GM19351 (cell line): ENCODE results near the gene TXNRD2.

ENCODE experiments used
- ATAC-seq: cut with Tn5 transposase; IDR thresholded peaks from one replicate; pipeline ENCODE4 v1.9.1; 2021; ENCODE audit warnings: mild to moderate bottlenecking, moderate library complexity; ENCODE audit not compliant: unreplicated experiment

TXNRD2 gene

DNA sequence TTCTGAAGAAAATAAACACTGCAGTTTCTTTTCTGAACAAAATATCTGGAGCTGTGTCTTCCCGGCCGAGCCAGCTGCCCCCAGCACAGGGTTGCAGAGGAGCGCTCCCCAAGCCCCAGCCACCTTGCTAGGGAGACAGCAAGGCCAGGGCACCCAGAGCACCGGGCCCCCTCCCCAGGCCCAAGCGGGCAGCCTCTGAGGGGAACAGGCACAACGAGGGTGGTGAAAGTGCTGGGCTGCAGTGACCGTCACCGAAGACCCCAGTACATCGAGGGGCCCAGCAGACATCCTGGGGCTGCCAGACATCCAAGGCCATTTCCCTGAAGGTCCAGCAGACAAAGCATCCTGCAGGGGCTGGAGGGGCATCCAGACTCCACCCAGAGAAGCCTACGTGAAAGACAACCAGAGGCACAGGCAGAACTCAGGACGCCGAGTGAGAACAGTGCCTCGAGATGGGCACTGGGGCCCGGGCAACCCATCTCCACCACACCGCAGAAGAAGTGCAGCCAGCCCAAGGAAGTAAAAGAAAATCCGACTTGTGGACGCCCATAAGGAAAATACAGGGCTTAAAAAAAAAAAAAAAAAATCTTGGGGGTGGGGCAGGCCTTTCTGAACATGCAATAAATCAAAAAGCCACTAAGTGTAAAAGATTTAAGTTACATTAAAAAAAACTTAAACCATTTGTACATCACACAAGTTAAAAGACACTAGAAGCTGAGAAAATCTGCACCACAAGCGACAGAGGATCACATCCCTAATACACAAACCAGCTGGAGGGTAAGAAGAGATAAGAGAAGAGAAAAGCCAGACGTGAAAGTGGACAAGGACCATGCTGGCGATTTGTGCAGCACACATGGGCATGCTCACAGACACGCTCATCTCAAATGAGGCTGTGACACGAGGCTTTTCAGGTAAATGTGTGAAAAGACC, 36.0 kb downstream of the TXNRD2 start:
- no peak for ATAC-seq

GRCh38 chr22:19904935-19905334, 36.7 kb downstream of the TXNRD2 start:
- ATAC-seq = no peak

- ATAC-seq = no peak
Measured at GRCh38 chr22:19904174-19904856, 37.3 kb downstream of the TXNRD2 start.

DNA sequence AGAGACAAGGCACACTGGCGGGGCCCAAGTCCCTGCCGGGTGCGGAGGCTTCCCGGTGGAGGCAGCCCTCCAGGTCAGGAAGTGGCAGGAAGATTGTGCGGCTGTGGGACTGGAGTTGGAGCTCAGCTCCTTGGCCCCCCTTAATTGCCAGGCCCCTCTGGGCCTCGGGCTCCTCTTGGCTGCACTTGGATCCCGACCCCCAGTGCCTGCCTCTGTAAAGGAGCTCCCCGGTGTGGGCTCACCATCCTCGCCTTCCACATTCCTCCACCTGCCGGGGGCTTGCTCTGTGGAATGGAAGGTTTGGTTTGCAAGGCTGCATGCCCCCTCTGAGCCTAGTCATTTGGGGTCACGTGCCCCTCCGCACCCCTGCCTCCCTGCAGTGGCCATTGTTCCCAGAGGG, 38.1 kb downstream of the TXNRD2 start:
- no peak for ATAC-seq

GRCh38 chr22:19903031-19903430, 38.6 kb downstream of the TXNRD2 start:
- no peak for ATAC-seq

DNA sequence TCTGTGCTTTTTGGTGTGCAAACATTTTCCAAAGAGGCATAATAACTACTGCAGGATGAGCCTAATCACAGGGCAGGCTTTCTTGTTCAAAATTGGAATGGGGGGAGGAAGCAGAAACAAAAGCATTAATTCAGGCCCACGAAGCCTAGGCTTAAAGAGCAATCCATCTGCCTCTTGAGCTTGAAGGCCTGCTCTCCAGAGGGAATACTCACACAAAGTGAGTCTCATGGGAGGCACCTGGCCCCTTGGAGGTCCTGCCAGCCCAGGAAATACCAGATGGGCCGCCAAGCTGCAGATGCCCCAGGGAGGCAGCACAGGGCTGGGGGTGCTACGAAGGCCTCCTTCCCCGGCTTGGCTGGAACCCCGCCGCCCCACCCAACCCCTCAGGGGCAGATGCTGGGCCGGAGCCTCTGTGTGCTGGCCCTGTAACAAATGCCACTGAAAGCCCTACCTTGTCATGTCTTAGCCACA, 39.3 kb downstream of the TXNRD2 start:
- no peak for ATAC-seq

- ATAC-seq = no peak
Measured at GRCh38 chr22:19901577-19902244, 39.9 kb downstream of the TXNRD2 start.

- ATAC-seq = no peak
Measured at GRCh38 chr22:19900707-19901436, 40.7 kb downstream of the TXNRD2 start.

DNA sequence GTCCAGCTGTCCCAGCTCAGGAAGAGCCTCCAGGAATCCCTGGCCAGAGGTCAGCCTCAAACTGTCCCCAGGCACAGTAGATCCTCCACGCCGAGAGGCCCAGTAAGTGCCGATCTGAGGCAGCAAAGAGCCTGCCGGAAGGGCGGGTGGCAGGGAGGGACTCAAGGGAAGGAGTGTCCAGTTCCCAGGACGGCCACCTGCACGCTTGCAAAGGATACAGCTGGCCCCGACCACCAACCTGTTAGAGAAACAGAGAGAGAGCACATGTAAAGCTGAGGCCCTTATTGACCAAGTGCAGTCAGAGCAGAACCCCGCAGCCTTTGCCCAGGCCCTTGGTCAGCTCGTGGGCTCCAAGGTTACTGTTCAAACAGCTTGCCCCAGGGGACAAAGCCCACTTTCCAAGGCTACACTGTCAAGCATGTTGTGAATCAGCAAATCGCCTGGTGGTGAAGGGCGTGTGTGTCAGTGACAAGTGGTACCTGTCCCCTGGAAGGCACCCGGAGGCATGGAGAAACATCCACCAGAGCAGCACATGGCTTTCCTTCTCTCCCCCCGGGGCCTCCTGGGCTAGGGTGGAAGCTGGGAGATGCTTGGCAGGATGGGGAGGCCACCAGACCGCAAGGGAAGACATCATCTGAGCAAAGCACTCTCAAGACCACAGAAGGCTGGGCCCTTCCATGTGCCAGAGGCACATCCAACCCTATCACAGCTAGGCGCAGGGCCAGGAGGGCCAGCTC, 42.6 kb downstream of the TXNRD2 start:
- no peak for ATAC-seq

DNA sequence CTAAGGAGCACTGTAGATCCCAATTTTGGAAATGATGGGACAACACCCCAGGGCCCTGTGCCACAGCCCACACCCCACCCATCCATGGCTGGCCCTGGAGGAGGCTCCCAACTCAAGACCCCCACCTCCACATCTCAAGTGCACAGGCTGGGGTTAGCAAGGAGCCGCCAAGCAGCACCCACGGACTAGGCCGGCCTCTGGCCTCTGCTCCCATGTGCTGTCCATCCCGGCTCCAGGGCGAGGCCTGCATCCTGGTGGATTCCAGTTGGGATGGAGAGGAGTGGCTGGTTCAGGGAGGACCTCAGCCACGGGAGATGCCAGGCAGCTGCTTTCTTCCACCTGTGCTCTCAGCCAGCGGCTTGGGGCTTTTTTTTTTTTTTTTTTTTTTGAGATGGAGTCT, 43.5 kb downstream of the TXNRD2 start:
- ATAC-seq = no peak

DNA sequence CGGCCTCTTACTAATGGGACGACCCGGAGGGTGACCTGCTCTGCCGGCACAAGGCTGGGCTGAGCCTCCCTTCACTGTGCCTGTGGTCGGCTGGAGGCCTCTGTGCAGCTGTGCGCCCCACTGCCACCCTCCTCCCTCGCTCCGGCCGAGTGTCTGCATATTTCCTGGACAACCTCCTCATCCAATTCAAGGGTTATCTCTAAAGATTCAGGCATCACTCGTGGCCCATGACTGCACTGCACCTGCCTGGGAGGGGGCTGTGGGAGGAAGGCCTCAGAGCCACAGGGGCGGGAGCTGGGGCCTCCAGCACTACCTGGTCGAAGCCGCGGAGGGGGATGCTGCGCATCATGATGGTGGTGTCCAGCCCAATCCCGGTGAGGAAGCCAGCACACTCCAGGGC, 43.9 kb downstream of the TXNRD2 start:
- no peak for ATAC-seq

DNA sequence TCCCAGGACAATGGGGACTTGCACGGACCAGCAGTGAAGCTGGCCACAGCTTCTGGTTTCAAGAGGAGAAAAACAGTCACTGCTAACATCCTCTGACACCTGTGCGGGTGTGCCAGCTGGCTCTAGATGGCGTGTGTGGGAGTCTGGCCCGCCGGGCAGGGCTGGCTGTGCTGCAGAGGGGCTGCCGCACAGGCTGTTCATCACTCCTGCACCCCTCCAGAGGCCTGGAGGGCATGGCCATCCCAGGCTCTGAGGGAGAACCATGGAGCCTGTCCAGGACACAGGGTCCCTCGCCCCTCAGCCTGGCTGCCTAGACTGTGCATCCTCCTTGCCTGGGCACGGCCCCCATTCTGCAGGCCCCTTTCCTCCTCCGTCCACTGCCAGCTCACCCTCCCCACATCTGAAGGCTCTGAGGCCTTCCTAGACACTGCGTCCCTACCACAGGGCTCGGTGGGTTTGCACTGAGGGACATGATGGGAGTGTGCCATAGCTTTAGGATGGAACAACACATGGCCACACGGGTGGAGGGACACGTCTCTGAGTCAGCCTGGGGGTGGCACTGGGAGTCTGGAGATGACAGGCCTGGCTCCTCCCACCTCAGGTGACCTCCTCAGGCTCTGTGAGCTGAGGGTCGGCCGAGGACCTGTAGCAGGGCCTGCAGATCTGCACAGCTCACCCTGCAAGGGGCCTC, 44.8 kb downstream of the TXNRD2 start:
- no peak for ATAC-seq

- ATAC-seq = no peak
Measured at GRCh38 chr22:19895160-19895849, 46.3 kb downstream of the TXNRD2 start.

- ATAC-seq = no peak
Measured at GRCh38 chr22:19893363-19893762, 48.3 kb downstream of the TXNRD2 start.

GRCh38 chr22:19892925-19893324, 48.7 kb downstream of the TXNRD2 start:
- no peak for ATAC-seq

DNA sequence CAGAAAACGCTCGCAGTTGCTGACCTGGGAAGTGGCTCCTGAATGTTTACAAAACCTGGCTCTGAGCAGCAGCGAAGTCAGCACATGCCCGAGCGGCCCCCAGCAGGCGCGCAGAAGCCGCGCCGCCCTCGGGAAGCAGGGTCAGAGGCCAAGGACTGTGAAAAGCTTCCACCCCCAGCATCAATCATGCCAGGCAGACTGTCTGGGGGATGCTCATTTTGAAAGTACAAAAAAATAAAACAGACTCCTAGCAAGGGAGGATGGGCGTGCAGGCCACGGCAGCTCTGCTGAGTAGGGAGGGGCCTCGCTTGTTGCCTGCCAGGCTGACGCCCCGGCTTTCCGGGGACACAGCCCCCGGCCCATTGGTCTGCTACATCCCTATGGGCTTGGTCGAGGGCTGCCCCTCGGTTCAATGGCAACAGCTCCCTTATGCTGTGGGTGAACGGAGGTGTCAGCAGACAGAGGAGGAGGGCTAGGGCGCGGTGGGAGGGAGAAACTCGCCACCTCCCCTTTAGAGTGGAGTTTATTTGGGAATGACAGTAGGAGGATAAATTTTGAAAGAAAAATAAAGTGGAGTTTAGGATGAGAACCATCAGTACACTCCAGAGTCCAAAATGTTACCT, 49.2 kb downstream of the TXNRD2 start:
- no peak for ATAC-seq

- ATAC-seq = peak; percentile 60
Measured at GRCh38 chr22:19891317-19892256, 50.0 kb downstream of the TXNRD2 start.
